Ishikawa (cell line): Measurements from ENCODE around the gene RXRG.

Experiments used
- FOXM1 ChIP-seq: IDR thresholded peaks from 2 replicates; pipeline ENCODE4 v1.6.1; 2012; ENCODE audit warnings: low read depth, borderline replicate concordance
- RAD21 ChIP-seq: IDR thresholded peaks from 2 replicates; pipeline ENCODE4 v1.6.1; 2012; ENCODE audit warnings: low read depth
- REST ChIP-seq: IDR thresholded peaks from 2 replicates; pipeline ENCODE4 v1.6.1; 2012; ENCODE audit warnings: low read depth, mild to moderate bottlenecking
- TAF1 ChIP-seq: IDR thresholded peaks from 2 replicates; pipeline ENCODE4 v1.6.1; 2012; ENCODE audit warnings: low read depth, mild to moderate bottlenecking
- USF1 ChIP-seq: IDR thresholded peaks from 2 replicates; pipeline ENCODE4 v1.6.1; 2012
- YY1 ChIP-seq: IDR thresholded peaks from 2 replicates; pipeline ENCODE4 v1.6.1; 2012; ENCODE audit warnings: low read depth

- TF ChIP-seq YY1 (no peak), USF1 (no peak), RAD21 (no peak), REST (no peak), FOXM1 (no peak), TAF1 (no peak)
Observed at GRCh38 chr1:165423136-165423535, 21.8 kb downstream of the RXRG start.
